Umbilical cord (tissue), 2 donors: ENCODE data around the gene PANK3. TPM values are rescaled to one million over a fixed set of nuclear protein-coding genes. Genes with fewer than 3 reads are reported as not detected.
"Not testable (repeated sequence)": the region's sequence is repeated elsewhere in the genome, so short reads cannot be mapped to it uniquely, and the experiment has no call there.

ENCODE experiments used
- DNase-seq: peaks from one replicate; pipeline ENCODE4 v3.0.0-alpha.2; 2015; ENCODE audit warnings: low spot score
- total RNA-seq: library from RNA; depleted of rRNA; stranded (reverse); fragments of >200 nt; gene quantifications from one replicate; pipeline ENCODE4 v1.2.3, GENCODE V29; 2014; ENCODE audit warnings: low replicate concordance; ENCODE audit not compliant: insufficient read depth

PANK3 gene
- total RNA-seq, 1 donor from 2014 or later: 75.1 TPM

DNA sequence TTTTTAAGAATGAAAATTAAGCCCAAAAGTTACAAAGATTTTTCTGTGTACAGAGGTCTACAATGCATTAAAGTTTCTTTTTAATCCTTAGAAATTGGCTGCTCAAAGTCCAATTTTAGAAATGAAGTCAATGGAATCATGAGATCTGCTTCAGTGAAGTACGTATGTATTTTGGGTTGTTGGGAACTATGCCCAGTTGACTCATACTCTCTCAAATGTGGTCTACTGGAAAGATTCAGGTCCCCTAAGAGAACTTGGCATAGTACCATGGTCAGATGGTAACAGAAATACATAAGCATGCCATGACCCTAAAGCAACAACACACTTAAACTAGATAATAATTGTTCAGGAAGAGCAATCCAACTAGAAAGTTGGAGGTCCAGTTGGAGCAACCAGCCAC lies 27.0 kb downstream of the PANK3 start:
- peak; percentile 37 for DNase-seq

DNA sequence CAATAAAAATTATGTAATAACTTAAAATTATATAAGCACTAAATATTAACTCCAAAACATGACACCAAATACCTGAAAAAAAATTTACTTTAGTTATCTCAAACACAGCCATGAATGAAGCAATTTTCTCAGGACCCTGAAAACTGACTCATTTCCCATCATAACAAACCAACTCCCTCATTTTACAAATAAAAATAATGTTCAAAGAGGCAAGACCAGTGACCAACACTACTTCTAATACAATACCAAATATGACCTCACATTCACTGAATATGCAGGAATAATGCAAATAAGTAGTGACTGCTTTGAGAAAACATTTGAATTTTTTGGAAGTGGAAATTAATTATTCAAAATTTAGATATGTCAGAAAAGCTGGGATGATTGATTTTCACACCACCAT lies 28.5 kb downstream of the PANK3 start:
- no peak for DNase-seq

DNA sequence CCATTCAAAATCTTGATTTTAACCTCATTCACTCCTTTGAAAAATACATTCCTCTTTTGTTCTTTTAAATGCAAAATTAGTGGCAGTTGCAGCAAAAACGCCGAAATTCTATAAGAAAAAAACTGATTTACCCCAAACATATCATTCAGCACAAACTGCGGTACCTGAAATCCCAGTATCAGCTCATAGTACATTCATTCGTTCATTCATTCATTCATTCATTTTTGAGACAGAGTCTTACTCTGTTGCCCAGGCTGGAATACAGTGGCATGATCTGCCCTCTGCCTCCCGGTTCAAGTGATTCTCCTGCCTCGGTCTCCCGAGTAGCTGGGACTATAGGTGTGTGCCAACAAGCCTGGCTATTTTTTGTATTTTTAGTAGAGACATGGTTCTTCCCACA lies 29.6 kb downstream of the PANK3 start:
- no peak for DNase-seq

DNA sequence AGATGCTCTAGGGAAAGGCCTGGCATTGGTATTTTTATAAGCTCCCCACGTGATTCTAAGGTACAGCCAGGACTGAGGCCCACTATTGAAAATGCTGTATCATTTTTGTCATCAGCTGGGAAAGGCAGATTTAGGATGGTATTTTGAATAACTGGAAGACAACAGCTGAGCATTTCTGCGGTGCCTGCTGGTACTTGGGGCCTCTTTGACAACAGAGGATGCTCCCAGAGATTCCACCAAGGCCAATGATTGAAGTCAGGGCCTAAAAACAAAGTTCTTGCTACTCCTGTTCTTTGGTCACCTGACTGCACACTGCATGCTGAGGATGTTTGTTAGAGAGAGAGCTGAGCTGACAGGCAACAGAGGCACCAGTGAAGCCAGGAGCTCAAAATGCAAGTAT lies 42.0 kb downstream of the PANK3 start:
- no peak for DNase-seq

DNA sequence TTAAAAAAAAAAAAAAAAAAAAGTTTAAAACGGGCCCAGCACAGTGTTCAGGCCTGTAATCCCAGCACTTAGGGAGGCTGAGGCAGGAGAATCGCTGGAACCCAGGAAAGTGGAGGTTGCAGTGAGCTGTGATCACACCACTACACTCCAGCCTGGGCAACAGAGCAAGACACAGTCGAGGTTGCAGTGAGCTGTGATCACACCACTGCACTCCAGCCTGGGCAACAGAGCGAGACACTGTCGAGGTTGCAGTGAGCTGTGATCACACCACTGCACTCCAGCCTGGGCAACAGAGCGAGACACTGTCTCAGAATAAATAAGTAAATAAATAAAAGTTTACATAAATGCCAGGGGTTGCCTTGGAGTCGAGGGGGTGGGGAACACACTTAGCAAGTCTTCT lies 44.8 kb downstream of the PANK3 start:
- not testable (repeated sequence) for DNase-seq

DNA sequence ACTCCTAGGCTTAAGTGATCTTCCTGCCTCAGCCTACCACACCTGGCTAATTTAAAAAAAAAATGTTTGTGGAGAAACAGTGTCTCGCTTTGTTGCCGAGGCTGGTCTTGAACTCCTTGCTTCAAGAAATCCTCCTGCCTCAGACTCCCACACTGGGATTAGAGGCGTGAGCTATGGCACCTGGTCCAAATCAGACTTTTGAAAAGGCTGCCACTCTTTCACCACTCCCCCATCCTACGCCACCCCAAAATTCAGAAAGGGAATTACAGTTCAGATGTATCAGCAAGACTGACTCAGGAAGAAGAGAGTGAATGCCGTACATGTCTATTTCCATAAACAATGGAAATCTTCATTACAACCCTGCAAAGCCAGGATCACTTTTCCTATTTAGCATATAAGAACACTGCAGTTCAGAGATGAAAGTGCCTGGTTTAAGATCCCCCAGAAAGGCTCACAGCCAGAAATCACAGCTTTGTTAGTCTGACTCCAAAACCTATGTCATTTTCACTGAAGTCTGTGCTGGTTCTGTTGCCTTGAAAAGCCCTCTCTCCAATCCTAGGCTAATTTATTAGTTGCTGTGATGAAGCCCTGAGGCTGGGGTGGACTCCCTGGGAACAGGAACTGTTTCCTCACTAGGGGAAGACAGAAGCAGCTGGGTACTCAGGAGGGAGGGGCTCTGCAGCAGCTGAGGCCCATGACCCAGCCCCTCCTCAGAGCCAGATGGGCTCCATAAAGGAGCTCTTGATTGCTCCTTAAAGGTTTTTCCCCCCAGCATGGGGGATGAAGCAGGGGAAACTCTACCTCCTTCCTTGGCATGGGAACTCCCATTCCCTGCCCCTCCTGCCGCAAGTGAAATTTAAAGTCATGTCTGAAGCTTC lies 46.9 kb downstream of the PANK3 start:
- no peak for DNase-seq

DNA sequence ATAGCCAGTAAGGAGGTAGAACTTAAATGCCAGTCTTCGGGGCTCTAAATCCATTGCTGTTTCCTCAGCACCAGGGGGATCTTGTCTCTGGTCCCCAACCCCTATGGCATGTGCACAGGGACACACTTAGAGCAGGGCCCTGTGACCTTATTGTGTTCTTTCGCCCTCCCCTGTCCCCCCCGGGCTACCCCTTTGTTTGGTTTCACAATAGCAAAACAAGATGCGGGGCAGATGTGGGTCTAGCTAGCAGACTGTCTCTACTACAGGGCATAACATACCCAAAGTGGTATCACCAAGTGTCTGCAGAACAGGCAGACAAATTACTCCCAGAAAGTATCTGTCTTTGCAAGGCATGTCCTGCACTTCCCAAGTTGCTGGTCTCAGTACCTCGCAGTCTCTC lies 48.0 kb downstream of the PANK3 start:
- no peak for DNase-seq

DNA sequence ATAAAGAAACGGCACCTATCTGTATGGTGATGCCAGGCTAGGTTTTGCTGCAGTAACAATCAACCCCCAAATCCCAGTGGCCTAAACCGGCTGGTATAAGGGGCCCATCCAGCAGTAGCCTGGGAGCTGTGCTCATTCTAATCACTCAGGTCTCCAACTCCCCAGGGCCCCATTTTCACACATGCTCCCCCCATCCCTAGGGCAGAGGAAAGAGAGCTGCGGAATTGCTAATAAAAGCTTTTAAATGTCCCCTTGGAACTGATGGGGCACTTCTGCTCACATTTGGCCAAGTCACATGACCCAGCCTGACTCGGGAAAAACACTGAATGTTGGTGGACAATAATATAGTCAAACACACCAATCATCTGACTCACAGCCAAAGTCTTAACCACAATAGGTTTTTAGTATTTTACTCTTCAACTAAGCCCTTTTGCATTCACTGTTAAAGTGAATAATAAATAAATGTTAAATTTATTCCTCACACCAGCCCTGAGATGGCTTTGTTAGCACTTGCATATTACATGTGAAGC lies 48.5 kb downstream of the PANK3 start:
- DNase-seq: no peak

DNA sequence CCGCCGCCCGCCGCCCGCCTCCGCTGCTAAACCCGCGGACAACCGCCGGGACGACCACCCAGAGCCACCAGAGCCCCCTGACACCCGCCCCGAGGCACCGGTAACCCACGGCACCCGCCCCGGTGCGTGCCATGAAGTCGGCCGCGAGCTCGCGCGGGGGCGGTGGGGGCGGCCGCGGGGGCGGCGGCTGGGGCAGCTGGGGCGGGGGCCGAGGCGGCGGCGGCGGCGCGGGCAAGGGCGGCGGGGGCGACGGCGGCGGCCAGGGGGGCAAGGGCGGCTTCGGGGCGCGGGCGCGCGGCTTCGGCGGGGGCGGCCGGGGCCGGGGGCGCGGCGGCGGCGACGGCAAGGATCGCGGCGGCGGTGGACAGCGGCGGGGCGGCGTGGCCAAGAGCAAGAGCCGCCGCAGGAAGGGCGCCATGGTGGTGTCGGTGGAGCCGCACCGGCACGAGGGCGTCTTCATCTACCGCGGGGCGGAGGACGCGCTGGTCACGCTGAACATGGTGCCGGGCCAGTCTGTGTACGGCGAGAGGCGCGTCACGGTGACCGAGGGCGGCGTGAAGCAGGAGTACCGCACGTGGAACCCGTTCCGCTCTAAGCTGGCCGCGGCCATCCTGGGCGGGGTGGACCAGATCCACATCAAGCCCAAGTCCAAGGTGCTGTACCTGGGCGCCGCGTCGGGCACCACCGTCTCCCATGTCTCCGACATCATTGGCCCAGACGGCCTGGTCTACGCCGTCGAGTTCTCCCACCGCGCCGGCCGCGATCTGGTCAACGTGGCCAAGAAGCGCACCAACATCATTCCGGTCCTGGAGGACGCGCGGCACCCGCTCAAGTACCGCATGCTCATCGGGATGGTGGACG lies 49.6 kb downstream of the PANK3 start:
- no peak for DNase-seq

DNA sequence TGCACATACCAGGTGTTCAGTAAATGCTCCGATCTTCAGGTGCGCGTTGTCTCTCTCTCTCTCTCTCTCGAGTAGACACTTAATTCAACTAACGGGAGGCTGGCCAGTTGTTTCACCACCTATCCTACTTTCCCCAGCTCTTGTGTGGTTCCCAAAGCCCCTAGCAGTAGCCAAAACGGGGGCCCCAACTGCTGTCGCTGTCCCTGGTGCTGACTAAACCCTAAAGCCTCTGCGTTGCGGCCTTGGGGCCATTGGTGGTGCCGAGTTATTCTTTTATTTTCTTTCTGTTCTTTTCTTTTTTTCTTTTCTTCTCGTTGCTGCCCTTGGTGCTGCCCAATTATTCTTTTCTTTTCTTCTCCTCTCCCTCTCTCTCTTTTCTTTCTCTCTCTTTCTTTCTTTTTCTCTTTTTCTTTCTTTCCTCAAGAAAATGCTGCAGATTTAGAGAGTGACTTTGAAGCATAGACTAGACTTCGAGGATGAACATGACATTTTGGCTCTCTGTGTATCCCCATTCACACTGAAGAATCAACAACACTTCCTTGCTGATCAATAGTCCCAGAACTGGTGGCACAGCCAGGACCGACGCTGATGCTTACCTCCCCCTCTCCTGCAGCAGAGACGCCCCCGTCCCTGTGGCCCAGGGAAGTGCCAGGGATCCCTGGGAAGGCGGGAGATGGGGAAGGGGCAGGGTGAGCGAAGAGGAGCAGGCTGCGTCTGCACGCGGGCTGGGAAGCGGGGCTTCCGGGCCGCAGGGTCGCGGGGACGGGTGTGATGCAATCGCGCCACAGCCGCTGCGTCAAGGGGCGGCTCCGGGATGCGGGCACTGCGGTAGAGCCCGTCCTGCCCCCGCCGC lies 50.4 kb downstream of the PANK3 start, which contains the start of gene FBLL1:
Gene FBLL1 (plus strand): TSS at position 785 of the 853 bp plus-strand sequence. CDS start 200 bp downstream, outside the sequence.
- DNase-seq: peak; percentile 40

DNA sequence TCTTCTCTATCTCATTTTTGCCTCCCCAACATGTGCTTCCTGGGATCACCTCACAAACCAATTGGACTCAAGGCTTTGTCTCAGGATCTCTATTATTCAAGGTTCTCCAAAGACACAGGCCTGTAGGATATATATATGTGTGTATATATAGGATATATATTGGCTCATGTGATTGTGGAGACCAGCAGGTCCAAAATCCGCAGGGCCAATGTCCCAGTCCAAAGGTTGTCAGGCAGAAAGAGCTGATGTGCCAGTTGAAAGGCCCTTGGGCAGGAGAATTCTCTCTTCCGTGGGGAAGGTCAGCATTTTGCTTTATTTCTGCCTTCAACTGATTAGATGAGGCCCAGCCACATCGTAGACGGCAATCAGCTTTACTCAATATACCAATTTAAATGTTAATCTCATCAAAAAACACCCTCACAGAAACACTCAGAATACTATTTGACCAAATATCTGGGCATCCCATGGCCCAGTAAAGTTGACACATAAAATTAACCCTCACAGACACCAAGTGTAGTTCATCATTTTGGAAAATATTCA lies 51.3 kb downstream of the PANK3 start:
- no peak for DNase-seq

DNA sequence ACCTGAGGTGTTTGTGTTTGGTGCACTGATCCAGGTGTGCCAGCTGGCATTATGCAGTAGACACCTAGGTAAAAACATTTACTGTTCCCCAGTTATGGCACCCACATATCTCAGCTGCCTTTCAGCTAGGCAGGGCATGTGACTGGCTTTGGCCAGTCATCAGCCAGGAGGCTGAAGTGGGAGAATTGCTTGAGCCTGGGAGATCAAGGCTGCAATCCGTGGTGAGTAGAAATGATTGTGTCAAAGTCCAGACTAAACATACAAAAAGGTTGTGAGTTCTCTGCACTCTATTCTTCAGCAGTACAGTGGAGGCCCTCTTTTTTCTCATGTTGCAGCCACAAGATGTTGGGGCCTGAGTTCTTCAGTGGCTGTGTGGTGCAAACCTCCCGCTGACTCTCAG lies 53.3 kb downstream of the PANK3 start:
- no peak for DNase-seq

DNA sequence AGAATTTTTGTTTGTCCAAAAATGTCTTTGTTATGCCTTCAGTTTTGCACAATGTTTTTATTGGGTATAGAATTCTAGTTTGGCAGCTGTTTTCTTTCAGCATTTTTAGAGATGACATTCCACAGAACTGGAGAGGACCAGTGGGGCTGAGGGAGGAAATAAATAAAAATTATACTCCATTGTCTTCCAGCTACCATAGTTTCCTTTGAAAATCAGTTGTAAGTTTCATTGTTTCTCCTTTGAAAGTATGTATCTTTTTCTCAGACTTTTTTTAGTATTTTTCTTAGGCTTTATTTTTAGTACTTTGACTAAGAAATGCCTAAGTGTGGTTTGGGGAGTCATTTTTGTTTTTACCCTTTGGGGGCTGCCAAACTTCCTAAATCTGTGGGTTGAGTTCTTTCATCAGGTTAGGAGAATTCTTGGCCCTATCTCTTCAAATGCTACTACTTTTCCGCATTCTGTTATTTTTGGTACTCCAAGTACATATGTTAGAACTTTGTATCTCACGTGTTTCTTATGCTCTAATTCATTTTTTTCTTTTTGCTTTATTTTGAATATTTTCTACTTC lies 65.2 kb downstream of the PANK3 start:
- no peak for DNase-seq

DNA sequence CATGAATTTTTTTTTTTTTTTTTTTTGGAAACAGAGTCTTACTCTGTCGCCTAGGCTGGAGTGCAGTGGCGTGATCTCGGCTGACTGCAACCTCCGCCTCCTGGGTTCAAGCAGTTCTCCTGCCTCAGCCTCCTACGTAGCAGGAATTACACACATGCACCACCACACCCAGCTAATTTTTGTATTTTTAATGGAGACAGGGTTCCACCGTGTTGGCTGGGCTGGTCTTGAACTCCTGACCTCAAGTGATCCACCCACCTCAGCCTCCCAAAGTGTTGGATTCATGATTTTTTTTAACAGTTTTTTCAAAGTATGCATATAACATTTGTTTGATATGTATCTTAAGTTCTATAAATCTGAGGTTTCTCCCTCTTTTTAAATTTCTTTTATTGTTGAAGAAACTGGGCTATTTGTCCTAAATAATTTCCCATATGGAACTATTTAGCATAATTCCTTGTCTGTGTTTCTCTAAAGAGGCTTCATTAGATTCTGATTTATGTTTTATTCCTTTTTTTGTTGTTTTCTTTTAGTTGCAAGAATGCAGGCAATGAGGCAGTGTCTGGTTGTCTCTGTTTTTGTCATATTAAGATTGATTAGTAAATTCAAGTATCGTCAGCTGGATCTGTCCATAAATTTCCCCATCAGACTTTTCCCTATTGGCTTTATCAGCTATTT lies 76.5 kb downstream of the PANK3 start:
- DNase-seq: no peak

Other genes starting within 250 kb of the PANK3 start
- gene RARS1, start 92.9 kb downstream of the PANK3 start, total RNA-seq: 262 TPM
- gene FBLL1, start 50.1 kb downstream of the PANK3 start, total RNA-seq: 1.9 TPM